K562 (cell line): Measurements from ENCODE around the gene DNAJB11. TPM values are rescaled to one million over a fixed set of nuclear protein-coding genes. Genes with fewer than 3 reads are reported as not detected.
A peak's percentile ranks its signal among the peaks of the same experiment; 100 is the strongest.

Source experiments
- CXXC5 ChIP-seq: fragments of 250-450 bp; sonication (Bioruptor Pico); IDR thresholded peaks from 2 replicates; pipeline ENCODE4 v1.8.0; 2022; ENCODE audit warnings: inconsistent platforms, mild to moderate bottlenecking, moderate library complexity
- HNRNPL ChIP-seq: fragments of 200-400 bp; formaldehyde crosslinking; IDR thresholded peaks from 2 replicates; pipeline ENCODE4 v1.6.1; 2017; ENCODE audit warnings: low read depth, mild to moderate bottlenecking, low read length
- MAZ ChIP-seq, 2 experiments: fragments of 450-650 bp in 1 of 2; sonication (generic) in 1 of 2; formaldehyde crosslinking; IDR thresholded peaks in 1 of 2; conservative IDR thresholded peaks in 1 of 2; 2 replicates each; pipeline versions ENCODE4 v1.4.0 to v1.5.0; 2020; ENCODE audit warnings: mild to moderate bottlenecking in 1 of 2, missing genetic modification reagents in 1 of 2
- MTA2 ChIP-seq: fragments of 450-650 bp; IDR thresholded peaks from 2 replicates; pipeline ENCODE4 v1.6.1; 2016; ENCODE audit warnings: low read depth
- NCOA4 ChIP-seq: fragments of 450-650 bp; IDR thresholded peaks from 2 replicates; pipeline ENCODE4 v1.6.1; 2018; ENCODE audit warnings: mild to moderate bottlenecking; ENCODE audit not compliant: partially characterized antibody
- NFATC3 ChIP-seq: fragments of 450-650 bp; IDR thresholded peaks from 2 replicates; pipeline ENCODE4 v1.6.1; 2017; ENCODE audit warnings: mild to moderate bottlenecking
- POLR2AphosphoS5 ChIP-seq: IDR thresholded peaks from 2 replicates; pipeline ENCODE4 v1.6.1; 2011; ENCODE audit warnings: mild to moderate bottlenecking, low read depth, low read length, moderate library complexity; ENCODE audit not compliant: control insufficient read depth, insufficient read depth
- PPARD ChIP-seq: fragments of 250-450 bp; sonication (Bioruptor Pico); IDR thresholded peaks from 2 replicates; pipeline ENCODE4 v1.8.0; 2022; ENCODE audit warnings: inconsistent platforms, mild to moderate bottlenecking, moderate library complexity
- RBFOX2 ChIP-seq: fragments of 200-400 bp; formaldehyde crosslinking; IDR thresholded peaks from 2 replicates; pipeline ENCODE4 v1.6.1; 2017; ENCODE audit warnings: low read depth, mild to moderate bottlenecking, low read length, moderate library complexity
- SIRT6 ChIP-seq: IDR thresholded peaks from one replicate; pipeline ENCODE4 v1.6.1; 2012; ENCODE audit warnings: low read depth, mild to moderate bottlenecking, control low read depth, inconsistent platforms, low read length, moderate library complexity
- SPI1 ChIP-seq: IDR thresholded peaks from 2 replicates; pipeline ENCODE4 v1.6.1; 2011; ENCODE audit warnings: low read depth, low read length, control low read depth, borderline replicate concordance
- SRSF1 ChIP-seq: fragments of 200-400 bp; formaldehyde crosslinking; IDR thresholded peaks from 2 replicates; pipeline ENCODE4 v1.6.1; 2017; ENCODE audit warnings: mild to moderate bottlenecking, low read depth, low read length, moderate library complexity
- TAF9B ChIP-seq: fragments of 450-650 bp; IDR thresholded peaks from 2 replicates; pipeline ENCODE4 v1.6.1; 2018; ENCODE audit warnings: mild to moderate bottlenecking; ENCODE audit not compliant: partially characterized antibody
- U2AF2 ChIP-seq: fragments of 200-400 bp; formaldehyde crosslinking; optimal IDR thresholded peaks from 2 replicates; pipeline ENCODE3; 2017; ENCODE audit warnings: low read depth, mild to moderate bottlenecking, low read length
- ZNF444 ChIP-seq: fragments of 250-450 bp; sonication (Bioruptor Pico); IDR thresholded peaks from 2 replicates; pipeline ENCODE4 v1.4.0; 2020; ENCODE audit warnings: mild to moderate bottlenecking, moderate library complexity
- ZNF584 ChIP-seq: fragments of 200-800 bp; sonication (Bioruptor generic); IDR thresholded peaks from 2 replicates; pipeline ENCODE4 v1.6.1; 2016; ENCODE audit warnings: low read depth, mild to moderate bottlenecking, missing genetic modification characterization, missing compliant biosample characterization
- ZNF589 ChIP-seq: fragments of 200-800 bp; sonication (Bioruptor generic); IDR thresholded peaks from 2 replicates; pipeline ENCODE4 v1.6.1; 2016; ENCODE audit warnings: low read depth, missing genetic modification characterization, missing compliant biosample characterization
- polyA plus RNA-seq, 8 experiments: library from polyadenylated mRNA; depleted of rRNA in 4 of 8; stranded (reverse) in 5 of 8; unstranded in 3 of 8; fragments of >200 nt; fragmentation: Nextera tagmentation in 2 of 8; fragmentation: Illumina TruSeq in 1 of 8; extraction: Ambion mirVana in 2 of 8; extraction: Trizol in 1 of 8; gene quantifications; 2 replicates each; pipeline versions ENCODE4 v1.2.1 to v1.2.3, GENCODE V29; 2011 to 2014; ENCODE audit warnings: inconsistent platforms in 1 of 8, missing spikeins in 1 of 8
- total RNA-seq, 7 experiments: library from RNA; depleted of rRNA in 6 of 7; stranded (reverse); fragments of >200 nt in 6 of 7; fragmentation: Illumina TruSeq in 2 of 7; extraction: Trizol in 2 of 7; gene quantifications; 2 replicates each; pipeline versions ENCODE4 v1.2.1 to v1.2.3, GENCODE V29; 2011 to 2021; ENCODE audit warnings: low replicate concordance in 1 of 7
- TF ChIP-seq, protein P1 (sequence below): fragments of 250-450 bp; sonication (Bioruptor Pico); IDR thresholded peaks from 2 replicates; pipeline ENCODE4 v1.8.0; 2022; ENCODE audit warnings: inconsistent platforms, mild to moderate bottlenecking, moderate library complexity, borderline replicate concordance
- TF ChIP-seq, protein P2 (sequence below): sonication (generic); formaldehyde crosslinking; IDR thresholded peaks from 2 replicates; pipeline ENCODE4 v1.8.0; 2022; ENCODE audit warnings: missing genetic modification reagents, mild to moderate bottlenecking, moderate library complexity, borderline replicate concordance
- TF ChIP-seq, protein P3 (sequence below), 3 experiments: IDR thresholded peaks in 2 of 3; conservative IDR thresholded peaks in 1 of 3; 2 replicates each; pipeline ENCODE4 v1.5.1; 2011 to 2012; ENCODE audit warnings: low read length in 3 of 3, mild to moderate bottlenecking in 3 of 3, control low read depth in 2 of 3, improper control_type of control experiment in 1 of 3, inconsistent platforms in 1 of 3, low read depth in 1 of 3, mixed read lengths in 1 of 3, moderate library complexity in 1 of 3; ENCODE audit not compliant: insufficient read depth in 2 of 3
- TF ChIP-seq, protein P4 (sequence below): sonication (generic); formaldehyde crosslinking; IDR thresholded peaks from 2 replicates; pipeline ENCODE4 v1.8.0; 2022; ENCODE audit warnings: missing genetic modification reagents, mild to moderate bottlenecking, borderline replicate concordance

The DNAJB11 gene
- total and polyA plus RNA-seq, 9 of the 15 experiments (the other 6 are each of a cell fraction or from before 2014, with no cell fraction given): 14.8 to 74.7 (median 63.8) TPM

DNA sequence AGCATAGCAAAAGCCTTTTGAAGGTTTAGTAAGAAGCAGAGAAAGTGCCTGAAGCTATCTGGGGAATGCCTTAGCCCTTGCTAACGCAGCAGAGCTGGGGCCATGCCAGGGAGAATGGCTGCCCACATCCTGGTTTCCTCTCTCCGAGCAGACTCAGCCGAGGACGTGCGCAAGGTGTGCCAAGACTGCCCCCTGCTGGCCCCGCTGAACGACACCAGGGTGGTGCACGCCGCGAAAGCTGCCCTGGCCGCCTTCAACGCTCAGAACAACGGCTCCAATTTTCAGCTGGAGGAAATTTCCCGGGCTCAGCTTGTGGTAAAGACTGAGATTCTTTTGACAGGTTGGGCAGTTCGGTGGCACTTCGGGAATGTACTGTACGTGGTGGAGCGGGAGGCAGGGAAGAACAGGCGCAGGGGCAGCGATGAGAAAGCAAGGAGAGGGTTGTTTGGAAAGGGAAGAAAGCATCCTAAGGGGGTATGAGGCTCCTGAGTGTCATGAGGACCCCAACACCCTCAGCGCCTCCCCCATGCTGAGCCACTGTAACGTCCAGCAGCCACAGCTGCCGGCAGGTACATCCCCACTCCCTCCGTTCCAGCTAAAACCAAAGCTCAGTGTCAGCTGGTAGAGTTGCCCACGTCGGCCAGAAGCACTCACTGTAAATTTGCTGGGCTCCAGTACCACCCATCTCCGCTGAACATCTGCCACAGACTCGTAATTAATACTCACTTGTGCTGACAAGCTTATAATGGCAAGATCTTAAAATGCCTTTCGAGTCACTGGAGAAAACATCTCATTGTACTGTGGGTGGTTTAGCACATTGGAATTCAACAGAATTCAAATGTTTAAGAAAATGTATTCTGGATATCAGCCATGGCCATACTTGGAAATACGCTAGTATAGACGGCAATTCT is 46.8 kb downstream of the DNAJB11 start (continued):
- TF ChIP-seq PPARD (no peak), MAZ (CRISPR knock-in tag; conservative IDR thresholded peaks at IDR 0.05 in 1 of 2, IDR thresholded peaks at IDR 0.05 in 1 of 2) (0 out of 4 replicates have a peak, but pooled peaks of 1 of the 2 experiments have one; percentile 30), CXXC5 (CRISPR knock-in tag) (peak; percentile 40; the same call in 1 of the 2 replicates), NFATC3 (no peak), HNRNPL (no peak), ZNF589 (CRISPR knock-in tag) (no peak), TAF9B (no peak), RBFOX2 (no peak), SRSF1 (no peak), ZNF444 (no peak), ZNF584 (no peak), SPI1 (0 out of 2 replicates have a peak, but pooled peaks have one; percentile 16), NCOA4 (no peak), MTA2 (no peak), SIRT6 (no peak), U2AF2 (no peak), POLR2AphosphoS5 (no peak)
- TF ChIP-seq, protein P1, sequence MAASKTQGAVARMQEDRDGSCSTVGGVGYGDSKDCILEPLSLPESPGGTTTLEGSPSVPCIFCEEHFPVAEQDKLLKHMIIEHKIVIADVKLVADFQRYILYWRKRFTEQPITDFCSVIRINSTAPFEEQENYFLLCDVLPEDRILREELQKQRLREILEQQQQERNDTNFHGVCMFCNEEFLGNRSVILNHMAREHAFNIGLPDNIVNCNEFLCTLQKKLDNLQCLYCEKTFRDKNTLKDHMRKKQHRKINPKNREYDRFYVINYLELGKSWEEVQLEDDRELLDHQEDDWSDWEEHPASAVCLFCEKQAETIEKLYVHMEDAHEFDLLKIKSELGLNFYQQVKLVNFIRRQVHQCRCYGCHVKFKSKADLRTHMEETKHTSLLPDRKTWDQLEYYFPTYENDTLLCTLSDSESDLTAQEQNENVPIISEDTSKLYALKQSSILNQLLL: no peak
- TF ChIP-seq, protein P2, sequence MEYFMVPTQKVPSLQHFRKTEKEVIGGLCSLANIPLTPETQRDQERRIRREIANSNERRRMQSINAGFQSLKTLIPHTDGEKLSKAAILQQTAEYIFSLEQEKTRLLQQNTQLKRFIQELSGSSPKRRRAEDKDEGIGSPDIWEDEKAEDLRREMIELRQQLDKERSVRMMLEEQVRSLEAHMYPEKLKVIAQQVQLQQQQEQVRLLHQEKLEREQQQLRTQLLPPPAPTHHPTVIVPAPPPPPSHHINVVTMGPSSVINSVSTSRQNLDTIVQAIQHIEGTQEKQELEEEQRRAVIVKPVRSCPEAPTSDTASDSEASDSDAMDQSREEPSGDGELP: peak; percentile 31; the same call in 1 of the 2 replicates
- TF ChIP-seq, protein P3, sequence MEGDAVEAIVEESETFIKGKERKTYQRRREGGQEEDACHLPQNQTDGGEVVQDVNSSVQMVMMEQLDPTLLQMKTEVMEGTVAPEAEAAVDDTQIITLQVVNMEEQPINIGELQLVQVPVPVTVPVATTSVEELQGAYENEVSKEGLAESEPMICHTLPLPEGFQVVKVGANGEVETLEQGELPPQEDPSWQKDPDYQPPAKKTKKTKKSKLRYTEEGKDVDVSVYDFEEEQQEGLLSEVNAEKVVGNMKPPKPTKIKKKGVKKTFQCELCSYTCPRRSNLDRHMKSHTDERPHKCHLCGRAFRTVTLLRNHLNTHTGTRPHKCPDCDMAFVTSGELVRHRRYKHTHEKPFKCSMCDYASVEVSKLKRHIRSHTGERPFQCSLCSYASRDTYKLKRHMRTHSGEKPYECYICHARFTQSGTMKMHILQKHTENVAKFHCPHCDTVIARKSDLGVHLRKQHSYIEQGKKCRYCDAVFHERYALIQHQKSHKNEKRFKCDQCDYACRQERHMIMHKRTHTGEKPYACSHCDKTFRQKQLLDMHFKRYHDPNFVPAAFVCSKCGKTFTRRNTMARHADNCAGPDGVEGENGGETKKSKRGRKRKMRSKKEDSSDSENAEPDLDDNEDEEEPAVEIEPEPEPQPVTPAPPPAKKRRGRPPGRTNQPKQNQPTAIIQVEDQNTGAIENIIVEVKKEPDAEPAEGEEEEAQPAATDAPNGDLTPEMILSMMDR (IDR thresholded peaks at IDR 0.05 in 2 of 3, conservative IDR thresholded peaks at IDR 0.05 in 1 of 3; ENCODE audit: insufficient read depth in 2 of 3, low read depth in 1 of 3, low read length in 3 of 3): peak; percentile 88 to 92 (median 92)
- TF ChIP-seq, protein P4, sequence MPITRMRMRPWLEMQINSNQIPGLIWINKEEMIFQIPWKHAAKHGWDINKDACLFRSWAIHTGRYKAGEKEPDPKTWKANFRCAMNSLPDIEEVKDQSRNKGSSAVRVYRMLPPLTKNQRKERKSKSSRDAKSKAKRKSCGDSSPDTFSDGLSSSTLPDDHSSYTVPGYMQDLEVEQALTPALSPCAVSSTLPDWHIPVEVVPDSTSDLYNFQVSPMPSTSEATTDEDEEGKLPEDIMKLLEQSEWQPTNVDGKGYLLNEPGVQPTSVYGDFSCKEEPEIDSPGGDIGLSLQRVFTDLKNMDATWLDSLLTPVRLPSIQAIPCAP (CRISPR knock-in tag): no peak
